Epithelial cell of esophagus (primary cell): ENCODE measurements around the gene CD58.

Experiments
- DNase-seq: peaks from one replicate; pipeline ENCODE4 v3.0.0; 2010; ENCODE audit warnings: low read depth
- H3K4me3 ChIP-seq: 2 replicates; pipeline ENCODE4 v1.5.1; 2011; ENCODE audit warnings: mild to moderate bottlenecking, low read length, control low read depth
- TF ChIP-seq, protein P1 (sequence below): IDR thresholded peaks from 2 replicates; pipeline ENCODE4 v1.5.1; 2011; ENCODE audit warnings: low read depth, mild to moderate bottlenecking, low read length, control low read depth, inconsistent platforms; ENCODE audit not compliant: insufficient read depth; ENCODE audit errors: missing control alignments

Gene CD58

DNA sequence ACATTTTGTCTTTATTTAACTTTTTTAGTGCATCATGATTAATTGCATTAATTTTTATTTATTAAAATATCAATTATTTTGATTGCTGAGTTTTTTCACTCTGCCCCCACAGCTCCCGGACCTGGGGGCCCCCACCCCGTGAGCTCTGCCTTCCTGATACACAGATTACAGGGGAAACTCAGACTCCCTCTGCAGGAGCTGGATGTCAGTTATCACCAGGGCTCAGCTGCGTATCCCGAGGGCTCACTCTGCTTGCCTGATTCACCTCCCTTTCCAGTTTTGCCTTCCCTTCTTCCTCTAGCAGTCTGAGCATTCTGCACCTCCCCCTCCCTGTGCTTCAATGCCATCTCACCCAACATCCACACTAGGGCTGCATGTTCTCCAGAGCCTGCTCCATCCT lies 99.6 kb downstream of the CD58 start:
- H3K4me3 ChIP-seq = no peak overlapping the region
- no peak for DNase-seq
- TF ChIP-seq, protein P1, sequence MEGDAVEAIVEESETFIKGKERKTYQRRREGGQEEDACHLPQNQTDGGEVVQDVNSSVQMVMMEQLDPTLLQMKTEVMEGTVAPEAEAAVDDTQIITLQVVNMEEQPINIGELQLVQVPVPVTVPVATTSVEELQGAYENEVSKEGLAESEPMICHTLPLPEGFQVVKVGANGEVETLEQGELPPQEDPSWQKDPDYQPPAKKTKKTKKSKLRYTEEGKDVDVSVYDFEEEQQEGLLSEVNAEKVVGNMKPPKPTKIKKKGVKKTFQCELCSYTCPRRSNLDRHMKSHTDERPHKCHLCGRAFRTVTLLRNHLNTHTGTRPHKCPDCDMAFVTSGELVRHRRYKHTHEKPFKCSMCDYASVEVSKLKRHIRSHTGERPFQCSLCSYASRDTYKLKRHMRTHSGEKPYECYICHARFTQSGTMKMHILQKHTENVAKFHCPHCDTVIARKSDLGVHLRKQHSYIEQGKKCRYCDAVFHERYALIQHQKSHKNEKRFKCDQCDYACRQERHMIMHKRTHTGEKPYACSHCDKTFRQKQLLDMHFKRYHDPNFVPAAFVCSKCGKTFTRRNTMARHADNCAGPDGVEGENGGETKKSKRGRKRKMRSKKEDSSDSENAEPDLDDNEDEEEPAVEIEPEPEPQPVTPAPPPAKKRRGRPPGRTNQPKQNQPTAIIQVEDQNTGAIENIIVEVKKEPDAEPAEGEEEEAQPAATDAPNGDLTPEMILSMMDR = no peak

DNA sequence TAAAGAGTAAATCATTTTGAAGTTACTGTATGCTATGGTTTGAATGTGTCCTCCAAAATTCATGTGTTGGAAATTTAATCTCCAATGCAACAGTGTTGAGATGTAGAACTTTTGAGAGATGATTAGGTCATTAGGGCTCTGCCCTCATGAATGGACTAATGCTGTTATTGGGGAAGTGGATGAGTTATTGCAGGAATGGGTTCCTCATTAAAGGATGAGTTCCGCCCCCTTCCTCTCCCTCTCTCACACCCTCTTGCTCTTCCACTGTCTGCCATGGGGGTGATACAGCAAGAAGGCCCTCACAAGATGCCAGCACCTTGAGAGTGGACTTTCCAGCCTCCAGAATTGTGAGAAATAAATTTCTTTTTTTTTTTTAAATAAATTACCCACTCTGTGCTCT lies 100.2 kb downstream of the CD58 start:
- H3K4me3 ChIP-seq = no peak overlapping the region
- no peak for DNase-seq
- TF ChIP-seq, protein P1 = no peak

DNA sequence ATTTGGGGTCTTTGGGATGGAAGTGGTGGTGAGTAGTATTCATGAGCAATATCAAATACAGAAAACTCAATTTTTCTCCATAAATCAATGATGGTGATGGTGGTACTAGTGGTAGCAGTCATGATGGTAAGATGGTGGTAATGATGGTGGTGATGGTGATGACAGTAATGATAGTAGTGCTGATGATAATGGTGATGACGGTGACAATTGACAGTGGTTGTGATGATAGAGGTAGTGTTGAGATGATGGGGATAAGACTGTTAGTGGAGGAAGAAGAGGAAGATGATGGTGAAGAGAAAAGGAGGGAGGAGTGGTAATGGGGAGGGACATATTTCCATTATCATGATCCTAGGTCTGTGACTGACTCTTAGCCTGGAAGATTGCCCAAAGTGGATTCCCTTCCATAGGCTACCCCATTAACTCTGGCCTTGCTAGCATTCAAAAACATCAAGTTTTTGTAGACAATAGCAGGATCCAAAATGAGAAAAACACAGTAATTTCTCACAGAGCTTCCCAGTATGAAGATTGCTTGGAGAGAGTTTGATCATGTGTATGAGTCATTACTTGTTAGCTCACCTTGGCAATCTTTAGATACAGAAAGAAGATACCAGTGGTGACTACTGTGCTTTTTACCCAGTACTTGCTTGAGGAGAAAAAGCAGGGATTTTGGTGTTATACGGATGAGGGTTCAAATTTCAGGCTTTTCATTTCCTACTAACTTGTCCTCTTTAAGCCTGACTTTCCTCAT lies 103.8 kb downstream of the CD58 start:
- no peak overlapping the region for H3K4me3 ChIP-seq
- peak; percentile 62 for DNase-seq
- TF ChIP-seq, protein P1 = no peak

DNA sequence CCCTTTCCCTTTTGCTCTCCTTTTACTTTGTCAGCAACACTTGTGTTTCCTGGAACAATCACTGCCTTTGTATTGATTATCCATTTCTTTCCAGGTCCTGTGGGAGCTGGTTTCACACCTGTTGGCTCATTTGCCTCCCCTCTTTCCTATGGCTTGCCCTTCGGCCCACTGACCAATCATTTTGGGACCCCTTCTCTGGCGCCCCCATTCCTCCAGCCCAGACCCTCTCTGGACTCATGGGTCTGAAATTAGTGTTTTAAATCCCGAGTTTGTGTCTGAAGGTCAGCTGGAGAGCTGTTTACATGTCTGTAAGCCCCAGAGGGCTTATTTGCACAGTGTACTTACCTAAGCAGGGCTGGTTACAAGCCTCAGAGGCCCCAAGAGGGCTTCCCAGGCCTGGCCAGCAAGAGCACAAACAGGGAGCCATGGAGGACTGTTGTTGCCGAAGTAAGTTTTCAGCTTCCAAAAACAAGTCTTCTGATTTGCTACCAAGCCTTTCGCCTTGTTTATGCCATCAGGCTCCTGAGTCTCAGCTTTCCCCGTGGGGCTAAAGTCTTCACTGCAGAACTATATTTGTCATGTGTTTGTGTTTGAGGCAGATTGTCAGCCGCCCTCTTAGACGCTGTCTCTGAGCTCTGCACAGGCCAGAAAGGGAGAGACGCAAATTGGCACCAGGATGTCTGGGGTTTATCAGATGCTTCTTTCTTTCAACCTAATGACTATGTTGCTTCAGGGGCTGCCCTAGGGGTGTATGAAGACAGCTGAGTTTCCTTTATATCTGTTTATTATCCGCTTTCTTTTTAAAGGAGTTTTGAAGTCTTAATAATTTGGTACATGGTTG lies 104.8 kb downstream of the CD58 start:
- no peak for DNase-seq
- no peak overlapping the region for H3K4me3 ChIP-seq
- TF ChIP-seq, protein P1 = no peak

DNA sequence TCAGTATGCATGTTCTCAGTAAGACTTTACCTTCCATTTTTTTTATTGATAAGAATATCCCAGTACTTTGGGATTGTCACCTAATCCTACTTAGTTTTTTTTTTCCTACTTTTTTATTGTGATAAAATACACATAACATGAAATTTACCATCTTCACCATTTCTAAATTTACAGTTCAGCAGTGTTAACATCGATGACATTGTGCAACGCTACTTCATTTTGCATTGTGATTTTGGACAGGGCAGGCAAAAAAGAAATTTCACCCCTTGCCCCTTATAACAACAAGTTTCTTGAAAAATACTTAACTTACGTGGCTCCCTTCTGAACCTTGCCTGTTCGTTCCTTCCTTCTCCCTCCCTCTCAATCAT lies 105.4 kb downstream of the CD58 start:
- TF ChIP-seq, protein P1 = no peak
- no peak overlapping the region for H3K4me3 ChIP-seq
- no peak for DNase-seq
